GM18507 (cell line): Measurements from ENCODE around the gene SLC48A1.
A peak's percentile ranks its signal among the peaks of the same experiment; 100 is the strongest.
"Not testable (repeated sequence)": the region's sequence is repeated elsewhere in the genome, so short reads cannot be mapped to it uniquely, and the experiment has no call there.

ENCODE experiments used
- DNase-seq: peaks from one replicate; pipeline ENCODE4 v3.0.0; 2011; ENCODE audit warnings: low read depth; ENCODE audit not compliant: insufficient read length; ENCODE audit errors: extremely low spot score
- FAIRE-seq: peaks from 2 replicates; lab custom pipeline; 2011; peaks lifted over from hg19 to GRCh38; lab: Jason Lieb, UNC

The SLC48A1 gene

GRCh38 chr12:47802312-47802711 is 29.3 kb downstream of the SLC48A1 start:
- no peak for DNase-seq
- FAIRE-seq: no peak

GRCh38 chr12:47803191-47803875 is 30.3 kb downstream of the SLC48A1 start:
- DNase-seq (no peak), FAIRE-seq (no peak)

DNA sequence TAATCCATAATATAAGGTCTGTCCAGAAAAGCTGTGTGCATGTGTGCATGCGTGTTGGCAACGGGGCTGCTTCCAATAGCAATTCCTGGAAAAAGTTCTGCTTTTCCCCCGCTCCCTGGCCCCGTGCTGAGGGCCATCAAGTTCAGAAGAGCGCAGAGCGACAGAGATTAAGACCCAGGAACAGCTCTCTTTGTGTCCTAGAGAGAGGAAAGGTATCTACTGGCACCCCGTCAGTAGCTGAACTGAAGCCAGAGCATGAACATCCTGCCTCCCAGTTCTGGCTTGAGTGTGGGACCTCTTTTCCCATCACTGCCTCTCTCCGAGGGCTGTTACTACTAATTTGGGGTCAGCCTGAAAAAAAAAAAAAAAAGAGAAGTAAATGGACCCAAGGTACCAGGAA is 31.1 kb downstream of the SLC48A1 start:
- DNase-seq (no peak), FAIRE-seq (no peak)

DNA sequence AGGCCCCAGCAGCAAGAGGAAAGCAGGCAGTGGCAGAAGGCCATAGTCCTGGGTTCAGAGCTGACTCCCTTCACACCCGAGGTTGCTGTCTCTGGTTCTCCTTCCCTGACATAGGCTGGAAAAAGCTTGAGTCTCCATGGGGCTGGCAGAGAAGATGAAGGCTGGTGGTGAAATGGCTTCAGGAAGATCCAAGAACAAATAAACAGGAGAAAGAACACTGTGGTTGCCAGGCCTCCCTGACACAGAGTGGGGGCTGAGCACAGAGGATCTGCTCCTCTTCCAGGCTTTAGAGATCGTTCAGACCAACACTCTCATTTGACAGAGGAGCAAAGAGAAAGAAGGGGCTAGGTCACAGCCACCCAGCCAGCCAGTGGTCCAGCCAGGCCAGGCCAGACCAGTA is 32.4 kb downstream of the SLC48A1 start:
- DNase-seq (no peak), FAIRE-seq (no peak)

DNA sequence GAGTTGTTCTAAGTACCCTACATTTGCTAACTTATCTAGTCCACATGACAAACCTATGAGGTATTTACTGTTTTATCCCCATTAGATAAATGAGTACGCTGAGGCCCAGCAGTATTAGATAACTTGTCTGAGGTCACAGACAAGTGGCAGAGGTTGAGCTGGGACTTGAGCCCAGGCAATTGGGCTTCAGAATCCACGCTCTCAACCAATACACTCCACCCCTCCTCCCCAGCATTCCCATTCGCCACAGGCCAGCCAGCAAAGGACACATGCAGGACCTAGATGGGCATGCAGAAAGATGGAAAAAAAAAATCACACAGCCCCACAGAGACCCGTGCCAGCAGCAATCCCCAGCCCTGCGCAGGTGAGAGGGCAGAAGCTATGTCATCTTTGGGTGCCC is 34.3 kb downstream of the SLC48A1 start:
- FAIRE-seq: no peak
- no peak for DNase-seq

- no peak for FAIRE-seq
- DNase-seq: no peak
These were observed 35.0 kb downstream of the SLC48A1 start for GRCh38 chr12:47808050-47808449.

GRCh38 chr12:47808574-47809365 is 35.7 kb downstream of the SLC48A1 start:
- DNase-seq (no peak), FAIRE-seq (peak; percentile 12)

DNA sequence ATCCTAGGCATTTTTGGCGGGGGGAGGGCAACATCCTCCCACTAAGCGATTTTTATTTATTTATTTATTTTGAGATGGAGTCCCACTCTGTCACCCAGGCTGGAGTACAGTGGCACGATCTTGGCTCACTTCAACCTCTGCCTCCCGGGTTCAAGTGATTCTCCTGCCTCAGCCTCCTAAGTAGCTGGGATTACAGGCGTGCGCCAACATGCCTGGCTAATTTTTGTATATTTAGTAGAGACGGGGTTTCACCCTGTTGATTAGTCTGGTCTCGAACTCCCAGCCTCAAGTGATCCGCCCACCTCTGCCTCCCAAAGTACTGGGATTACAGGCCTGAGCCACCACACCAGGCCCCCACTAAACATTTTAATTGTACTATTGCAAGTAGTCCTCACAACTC is 36.5 kb downstream of the SLC48A1 start:
- not testable (repeated sequence) for DNase-seq, FAIRE-seq

DNA sequence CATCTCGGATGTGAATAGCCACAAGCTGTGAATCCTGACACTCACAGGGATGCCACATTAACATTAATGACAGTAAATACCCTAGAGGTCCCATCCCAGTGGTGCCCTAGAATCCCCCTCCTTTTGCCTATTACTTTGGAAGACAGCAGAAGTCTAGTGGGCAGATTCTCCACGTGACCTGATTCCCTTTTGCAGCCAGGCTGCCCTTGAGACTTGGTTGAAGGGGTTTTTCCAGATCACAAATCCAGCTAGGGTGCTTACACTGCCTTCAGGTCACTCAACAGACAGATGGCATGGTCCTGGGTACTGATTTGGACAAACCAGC is 38.0 kb downstream of the SLC48A1 start:
- FAIRE-seq (no peak), DNase-seq (no peak)

DNA sequence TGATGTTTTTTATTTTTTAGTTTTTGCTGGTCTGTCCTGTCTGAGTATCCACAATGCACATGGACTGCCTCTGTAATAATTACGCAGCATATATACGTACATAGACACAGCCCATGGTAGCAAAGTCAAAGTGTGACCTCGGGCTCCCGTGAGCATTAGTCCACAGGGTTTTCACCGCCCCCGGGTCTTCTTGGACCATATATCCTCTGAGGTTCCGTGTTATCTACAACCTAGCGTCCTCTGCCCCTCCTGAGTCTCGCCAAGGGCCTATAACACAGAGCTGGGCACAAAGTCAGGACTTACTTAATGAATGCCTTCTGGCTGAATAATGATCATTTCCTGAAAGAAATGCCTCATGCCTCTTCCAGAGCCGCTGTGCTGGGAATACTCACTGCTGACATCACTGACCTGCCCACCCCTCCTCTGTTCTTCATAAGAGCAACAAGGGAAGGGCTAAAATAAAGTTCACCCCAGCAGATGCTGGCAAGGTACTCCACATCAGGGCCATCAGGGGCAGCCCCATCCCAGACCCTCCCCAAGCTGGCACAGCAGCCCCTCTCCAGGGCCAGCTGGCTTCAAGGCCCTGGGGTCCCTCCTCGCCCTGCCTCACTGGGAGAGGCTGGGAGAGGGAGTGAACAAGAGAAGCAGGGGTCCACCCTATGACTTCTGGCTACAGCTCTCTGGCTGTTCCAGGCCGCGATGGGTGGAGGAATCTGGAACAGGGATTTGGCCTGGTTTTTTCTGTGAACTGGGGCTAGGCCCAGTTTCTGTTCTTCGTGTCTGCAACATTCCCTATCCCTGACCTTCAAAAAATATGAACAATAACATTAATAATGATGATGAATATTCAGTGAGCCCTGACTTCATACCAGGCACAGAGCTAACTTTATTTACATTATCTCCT is 38.8 kb downstream of the SLC48A1 start:
- FAIRE-seq: no peak
- no peak for DNase-seq

- peak; percentile 83 for DNase-seq
- FAIRE-seq: peak; percentile 71
These were observed 39.9 kb downstream of the SLC48A1 start for GRCh38 chr12:47812797-47813510.

GRCh38 chr12:47813511-47814196 is 40.6 kb downstream of the SLC48A1 start:
- FAIRE-seq (peak; percentile 62), DNase-seq (no peak)

- FAIRE-seq: no peak
- DNase-seq: no peak
These were observed 41.6 kb downstream of the SLC48A1 start for GRCh38 chr12:47814539-47815170.

DNA sequence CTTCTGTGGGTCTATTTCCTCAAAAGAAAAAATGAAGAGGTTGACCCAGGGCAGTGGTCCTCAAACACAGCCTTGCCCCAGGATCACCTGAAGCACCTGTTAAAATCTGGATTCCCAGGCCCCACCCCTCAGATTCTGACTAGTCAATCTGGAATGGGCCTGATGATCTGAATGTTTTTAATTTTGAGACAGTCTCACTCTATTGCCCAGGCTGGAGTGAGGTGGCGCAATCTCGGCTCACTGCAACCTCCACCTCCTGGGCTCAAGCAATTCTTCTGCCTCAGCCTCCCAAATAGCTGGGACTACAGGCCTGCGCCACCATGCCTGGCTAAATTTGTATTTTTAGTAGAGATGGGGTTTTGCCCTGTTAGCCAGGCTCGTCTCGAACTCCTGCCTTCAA is 42.4 kb downstream of the SLC48A1 start:
- not testable (repeated sequence) for FAIRE-seq, DNase-seq

DNA sequence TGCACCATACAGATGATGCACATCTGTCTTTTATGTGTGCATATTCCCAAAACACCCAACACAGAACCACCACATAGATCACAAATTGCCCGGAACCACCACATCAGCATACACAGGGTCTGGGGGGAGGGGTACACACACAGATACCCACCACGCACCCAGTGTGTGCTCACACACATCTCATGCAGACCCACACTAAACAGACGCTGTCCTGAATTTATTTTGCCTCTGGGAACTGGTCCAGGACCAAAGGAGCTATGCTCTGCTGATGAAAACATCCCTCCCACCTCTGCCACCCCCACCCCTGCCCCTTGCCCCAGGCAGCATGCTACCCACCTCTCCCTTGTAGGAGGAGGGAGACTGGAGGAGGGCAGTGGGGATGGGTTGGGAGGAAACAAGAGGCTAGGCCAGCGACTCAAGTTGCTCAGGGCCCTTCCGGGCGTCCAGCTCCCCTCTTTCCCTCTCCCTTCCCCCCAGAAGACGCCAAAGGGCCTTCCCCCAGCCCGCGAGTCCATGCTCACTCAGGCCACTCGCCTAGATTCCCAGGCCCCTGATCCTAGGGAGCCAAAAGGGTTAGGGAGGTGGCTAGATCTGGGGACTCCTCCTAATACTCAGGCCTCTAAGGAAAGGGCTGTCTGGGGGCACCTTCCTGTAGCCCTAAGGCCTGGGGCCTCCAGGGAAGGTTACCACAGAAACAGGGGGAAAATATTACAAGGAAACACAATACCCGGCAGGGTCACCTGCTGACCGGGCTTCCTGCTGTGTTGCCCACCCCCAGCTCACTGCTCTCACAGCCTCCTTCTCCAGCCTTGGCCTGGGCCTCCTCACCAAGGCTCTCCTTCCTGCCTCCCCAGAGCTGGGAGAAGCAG is 43.6 kb downstream of the SLC48A1 start:
- DNase-seq (no peak), FAIRE-seq (no peak)

GRCh38 chr12:47817272-47818006 is 44.4 kb downstream of the SLC48A1 start:
- FAIRE-seq: no peak

DNA sequence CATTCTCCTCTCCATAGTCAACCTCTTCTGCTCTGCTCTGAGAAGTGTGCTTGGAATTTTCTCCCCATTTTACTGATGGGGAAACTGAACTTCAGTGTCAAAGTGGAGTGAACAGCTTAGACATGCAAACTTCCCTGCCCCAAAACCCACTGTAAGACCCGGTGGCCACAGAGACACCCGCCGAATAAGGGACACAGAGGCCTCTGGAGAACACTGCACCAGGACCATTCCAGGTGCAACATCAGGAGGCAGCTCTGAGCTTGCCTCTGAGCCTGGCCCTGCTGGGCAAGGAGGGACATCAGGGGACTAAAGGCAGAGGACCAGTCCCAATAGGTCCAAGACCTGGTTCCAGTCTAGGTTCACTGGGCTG is 45.0 kb downstream of the SLC48A1 start:
- DNase-seq (no peak), FAIRE-seq (no peak)

More at GRCh38 chr12:47817272-47818006, 44.4 kb downstream of the SLC48A1 start:
- DNase-seq: no peak
